Keratinocyte (primary cell): ENCODE measurements around the gene UNC79.

Experiments
- EZH2 ChIP-seq: IDR thresholded peaks from one replicate; pipeline ENCODE4 v1.6.1; 2012; ENCODE audit warnings: inconsistent platforms, mild to moderate bottlenecking, low read length, moderate library complexity
- TF ChIP-seq, protein P1 (sequence below), 3 experiments: IDR thresholded peaks in 1 of 3; conservative IDR thresholded peaks in 1 of 3; optimal IDR thresholded peaks in 1 of 3; 2 replicates in 2 of 3; 3 replicates in 1 of 3; pipeline versions ENCODE3 to v1.5.1; 2011; ENCODE audit warnings: low read length in 3 of 3, mild to moderate bottlenecking in 3 of 3, moderate library complexity in 2 of 3, control low read depth in 1 of 3, inconsistent platforms in 1 of 3; ENCODE audit not compliant: insufficient read depth in 2 of 3; ENCODE audit errors: extremely low read depth in 1 of 3

DNA sequence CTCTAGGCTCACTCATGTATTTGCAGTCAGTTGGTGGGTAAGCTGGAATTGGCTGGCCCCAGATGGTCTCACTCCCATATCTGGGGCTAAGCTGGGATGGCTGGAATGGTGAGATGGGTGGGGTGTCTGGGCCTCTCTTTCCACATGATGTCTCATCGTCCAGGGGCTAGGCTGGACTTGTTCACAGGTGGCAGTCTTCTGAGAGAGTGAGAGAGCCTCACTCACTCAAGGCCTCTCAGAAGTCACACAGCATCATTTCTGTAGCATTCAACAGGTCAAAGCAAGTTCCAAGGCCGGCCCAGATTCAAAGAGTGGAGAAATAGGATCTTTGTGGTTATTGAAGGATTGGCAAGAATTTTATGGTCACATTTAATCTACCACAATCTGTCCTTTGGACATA, 102.7 kb downstream of the UNC79 start:
- TF ChIP-seq, protein P1, sequence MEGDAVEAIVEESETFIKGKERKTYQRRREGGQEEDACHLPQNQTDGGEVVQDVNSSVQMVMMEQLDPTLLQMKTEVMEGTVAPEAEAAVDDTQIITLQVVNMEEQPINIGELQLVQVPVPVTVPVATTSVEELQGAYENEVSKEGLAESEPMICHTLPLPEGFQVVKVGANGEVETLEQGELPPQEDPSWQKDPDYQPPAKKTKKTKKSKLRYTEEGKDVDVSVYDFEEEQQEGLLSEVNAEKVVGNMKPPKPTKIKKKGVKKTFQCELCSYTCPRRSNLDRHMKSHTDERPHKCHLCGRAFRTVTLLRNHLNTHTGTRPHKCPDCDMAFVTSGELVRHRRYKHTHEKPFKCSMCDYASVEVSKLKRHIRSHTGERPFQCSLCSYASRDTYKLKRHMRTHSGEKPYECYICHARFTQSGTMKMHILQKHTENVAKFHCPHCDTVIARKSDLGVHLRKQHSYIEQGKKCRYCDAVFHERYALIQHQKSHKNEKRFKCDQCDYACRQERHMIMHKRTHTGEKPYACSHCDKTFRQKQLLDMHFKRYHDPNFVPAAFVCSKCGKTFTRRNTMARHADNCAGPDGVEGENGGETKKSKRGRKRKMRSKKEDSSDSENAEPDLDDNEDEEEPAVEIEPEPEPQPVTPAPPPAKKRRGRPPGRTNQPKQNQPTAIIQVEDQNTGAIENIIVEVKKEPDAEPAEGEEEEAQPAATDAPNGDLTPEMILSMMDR (optimal IDR thresholded peaks at IDR 0.05 in 1 of 3, IDR thresholded peaks at IDR 0.05 in 1 of 3, conservative IDR thresholded peaks at IDR 0.05 in 1 of 3; ENCODE audit: extremely low read depth in 1 of 3, insufficient read depth in 2 of 3, low read length in 3 of 3) = no peak
- TF ChIP-seq EZH2 = no peak
